Caco-2 (cell line): ENCODE measurements around the gene EBF4. TPM values are rescaled to one million over a fixed set of nuclear protein-coding genes. Genes with fewer than 3 reads are reported as not detected.

ENCODE experiments used
- BruUV-seq: library from RNA; stranded (reverse); fragments of 400-500 nt; replicated peaks from 2 replicates; lab custom pipeline; 2021; lab: Mats Ljungman, UMichigan
- CTCF ChIA-PET: fragments of 300-600 bp; sonication (Branson Sonifier 250); formaldehyde crosslinking; loops from one replicate; lab custom pipeline; 2022; ENCODE audit warnings: antibody characterized with exemption; lab: Charles Lee
- POLR2A ChIA-PET: fragments of 300-600 bp; sonication (Branson Sonifier 250); formaldehyde crosslinking; loops from one replicate; lab custom pipeline; 2022; ENCODE audit warnings: antibody characterized with exemption; lab: Charles Lee
- DNase-seq, 2 experiments: peaks; one replicate each; pipeline versions ENCODE4 v3.0.0 to v3.0.0-alpha.2; 2020 to 2022
- H3K27me3 ChIP-seq: replicated peaks from 2 replicates; pipeline ENCODE4 v1.6.0; 2011; ENCODE audit warnings: low read length; ENCODE audit not compliant: control insufficient read depth, insufficient read depth
- H3K36me3 ChIP-seq: 2 replicates; pipeline ENCODE4 v1.5.1; 2011; ENCODE audit warnings: low read length; ENCODE audit not compliant: control insufficient read depth, insufficient read depth
- H3K4me1 ChIP-seq: fragments of 250-450 bp; sonication (Bioruptor Pico); 2 replicates; pipeline ENCODE4 v1.5.1; 2020; ENCODE audit warnings: mild to moderate bottlenecking
- H3K4me3 ChIP-seq: 2 replicates; pipeline ENCODE4 v1.5.1; 2011; ENCODE audit warnings: low read depth, mild to moderate bottlenecking, control low read depth, low read length
- H3K9me3 ChIP-seq: fragments of 250-450 bp; sonication (Bioruptor Pico); 2 replicates; pipeline ENCODE4 v1.5.1; 2020; ENCODE audit warnings: mild to moderate bottlenecking, moderate library complexity
- H3K27ac Mint-ChIP-seq: one replicate; pipeline ENCODE4 v1.8.0; 2022; ENCODE audit warnings: mixed read lengths; ENCODE audit not compliant: unreplicated experiment
- H3K27me3 Mint-ChIP-seq: one replicate; pipeline ENCODE4 v1.8.0; 2022; ENCODE audit warnings: mixed read lengths; ENCODE audit not compliant: insufficient read depth, unreplicated experiment
- H3K36me3 Mint-ChIP-seq: one replicate; pipeline ENCODE4 v1.8.0; 2022; ENCODE audit warnings: mild to moderate bottlenecking, mixed read lengths; ENCODE audit not compliant: insufficient read depth, unreplicated experiment
- H3K4me1 Mint-ChIP-seq: one replicate; pipeline ENCODE4 v1.8.0; 2022; ENCODE audit warnings: low read depth, mixed read lengths; ENCODE audit not compliant: unreplicated experiment
- H3K4me3 Mint-ChIP-seq: one replicate; pipeline ENCODE4 v1.8.0; 2022; ENCODE audit warnings: mild to moderate bottlenecking, moderate library complexity, mixed read lengths; ENCODE audit not compliant: unreplicated experiment
- H3K9me3 Mint-ChIP-seq: one replicate; pipeline ENCODE4 v1.8.0; 2022; ENCODE audit warnings: mixed read lengths; ENCODE audit not compliant: unreplicated experiment
- intact Hi-C: fragments of 100-400 bp; cut with micrococcal nuclease; formaldehyde crosslinking; loops from one replicate; pipeline ENCODE4 v1.10.0; 2022; ENCODE audit not compliant: unreplicated experiment
- total RNA-seq: library from RNA; stranded (reverse); gene quantifications from 2 replicates; pipeline ENCODE4 v1.2.3, GENCODE V29; 2022
- TF ChIP-seq, protein P1 (sequence below), 2 experiments: fragments of 200-600 bp in 1 of 2; IDR thresholded peaks; 1 replicate in 1 of 2; 2 replicates in 1 of 2; pipeline versions ENCODE4 v1.5.1 to v1.8.0; 2011 to 2022; ENCODE audit warnings: antibody characterized with exemption in 1 of 2, control low read depth in 1 of 2, inconsistent platforms in 1 of 2, low read depth in 1 of 2, low read length in 1 of 2, mild to moderate bottlenecking in 1 of 2, moderate library complexity in 1 of 2; ENCODE audit not compliant: insufficient read depth in 1 of 2, severe bottlenecking in 1 of 2, unreplicated experiment in 1 of 2

Gene EBF4
- total RNA-seq, 1 experiment from 2014 or later, result 7.5 TPM

DNA sequence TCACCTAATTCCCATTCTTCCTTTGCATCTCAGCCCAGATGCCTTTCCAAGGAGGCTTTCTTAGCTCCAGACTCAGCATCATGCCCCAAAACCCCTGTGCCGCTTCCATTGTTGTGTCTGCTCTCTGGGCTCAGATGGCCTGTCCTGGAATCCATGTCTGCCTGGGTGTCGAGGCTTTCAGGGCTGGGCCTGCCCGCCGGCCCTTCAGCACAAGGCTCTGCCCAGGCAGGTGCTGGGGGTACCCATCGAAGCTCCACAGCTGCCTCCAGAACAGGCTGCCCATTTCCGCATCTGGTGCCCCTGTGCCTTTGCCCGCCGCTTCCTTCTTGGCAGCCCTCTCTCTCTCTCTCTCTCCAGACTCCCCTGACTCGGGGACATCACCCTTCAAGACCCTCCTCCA, 106.7 kb downstream of the EBF4 start:
- no TSS peak for BruUV-seq
- no peaks in the 10 kb centered on the region for H3K36me3 Mint-ChIP-seq
- no peak overlapping the region for H3K4me3 Mint-ChIP-seq
- no peak overlapping the region for H3K27ac Mint-ChIP-seq
- DNase-seq, result no peak
- ChIA-PET CTCF (no interaction called here), POLR2A (no interaction called here)
- no peaks in the 10 kb centered on the region for H3K4me1 Mint-ChIP-seq
- Histone ChIP-seq H3K36me3 (no peaks in the 10 kb centered on the region), H3K4me3 (no peak overlapping the region), H3K9me3 (no peaks in the 10 kb centered on the region), H3K27me3 (peaks cover 2% of the 10 kb centered on the region), H3K4me1 (no peaks in the 10 kb centered on the region)
- intact Hi-C loops, result no loop called here
- no peaks in the 10 kb centered on the region for H3K9me3 Mint-ChIP-seq
- peaks cover 12% of the 10 kb centered on the region for H3K27me3 Mint-ChIP-seq
- TF ChIP-seq, protein P1, sequence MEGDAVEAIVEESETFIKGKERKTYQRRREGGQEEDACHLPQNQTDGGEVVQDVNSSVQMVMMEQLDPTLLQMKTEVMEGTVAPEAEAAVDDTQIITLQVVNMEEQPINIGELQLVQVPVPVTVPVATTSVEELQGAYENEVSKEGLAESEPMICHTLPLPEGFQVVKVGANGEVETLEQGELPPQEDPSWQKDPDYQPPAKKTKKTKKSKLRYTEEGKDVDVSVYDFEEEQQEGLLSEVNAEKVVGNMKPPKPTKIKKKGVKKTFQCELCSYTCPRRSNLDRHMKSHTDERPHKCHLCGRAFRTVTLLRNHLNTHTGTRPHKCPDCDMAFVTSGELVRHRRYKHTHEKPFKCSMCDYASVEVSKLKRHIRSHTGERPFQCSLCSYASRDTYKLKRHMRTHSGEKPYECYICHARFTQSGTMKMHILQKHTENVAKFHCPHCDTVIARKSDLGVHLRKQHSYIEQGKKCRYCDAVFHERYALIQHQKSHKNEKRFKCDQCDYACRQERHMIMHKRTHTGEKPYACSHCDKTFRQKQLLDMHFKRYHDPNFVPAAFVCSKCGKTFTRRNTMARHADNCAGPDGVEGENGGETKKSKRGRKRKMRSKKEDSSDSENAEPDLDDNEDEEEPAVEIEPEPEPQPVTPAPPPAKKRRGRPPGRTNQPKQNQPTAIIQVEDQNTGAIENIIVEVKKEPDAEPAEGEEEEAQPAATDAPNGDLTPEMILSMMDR (IDR thresholded peaks at IDR 0.05; ENCODE audit: insufficient read depth in 1 of 2, low read depth in 1 of 2, low read length in 1 of 2, severe bottlenecking in 1 of 2, unreplicated experiment in 1 of 2), result no peak

DNA sequence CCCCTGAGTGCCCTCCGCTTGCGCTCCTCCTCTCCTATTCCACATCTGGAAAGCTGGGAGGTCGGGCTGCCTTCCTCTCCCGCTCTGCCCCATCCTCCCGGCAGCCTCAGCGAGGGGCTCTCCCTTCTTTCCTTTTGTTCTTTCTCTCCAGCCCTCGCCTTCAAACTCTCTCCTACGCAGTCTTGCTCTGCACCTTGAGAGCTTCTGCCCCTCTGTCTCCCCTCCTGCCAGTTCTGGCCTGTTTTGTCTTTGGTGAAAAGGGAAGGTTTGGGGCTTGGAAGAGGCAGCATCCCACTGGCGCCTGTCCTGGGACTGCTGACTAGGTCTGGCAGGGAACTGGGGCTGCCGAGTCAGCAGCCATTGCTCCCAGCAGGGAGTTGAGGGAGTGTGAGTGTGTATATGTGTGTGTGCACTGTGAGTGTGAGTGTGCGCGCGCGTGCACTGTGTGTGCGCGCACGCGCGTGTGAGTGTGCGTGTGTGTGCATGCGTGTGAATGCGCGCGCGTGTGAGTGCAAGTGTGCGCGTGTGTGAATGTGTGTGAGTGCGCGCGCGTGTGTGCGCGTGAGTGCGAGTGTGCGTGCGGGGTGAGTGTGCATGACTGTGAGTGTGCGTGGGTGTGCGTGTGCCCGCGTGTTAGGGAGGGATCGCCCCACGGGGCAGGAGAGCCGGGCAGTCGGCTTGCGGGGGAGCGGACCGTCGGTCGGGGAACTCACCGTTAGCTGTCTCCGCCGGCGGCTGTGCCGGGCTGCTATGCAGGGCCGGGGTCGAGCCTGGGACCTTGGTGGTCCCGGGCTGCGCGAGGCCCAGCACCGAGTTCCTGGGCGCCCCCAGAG, 107.3 kb downstream of the EBF4 start:
- no peaks in the 10 kb centered on the region for H3K36me3 ChIP-seq
- H3K9me3 ChIP-seq, result no peaks in the 10 kb centered on the region
- no peak overlapping the region for H3K4me3 ChIP-seq
- Mint-ChIP-seq H3K27ac (no peak overlapping the region), H3K27me3 (peaks cover 12% of the 10 kb centered on the region), H3K9me3 (no peaks in the 10 kb centered on the region), H3K4me3 (no peak overlapping the region), H3K4me1 (no peaks in the 10 kb centered on the region), H3K36me3 (no peaks in the 10 kb centered on the region)
- DNase-seq, result no peak
- POLR2A ChIA-PET, result no interaction called here
- TF ChIP-seq, protein P1 (IDR thresholded peaks at IDR 0.05; ENCODE audit: insufficient read depth in 1 of 2, low read depth in 1 of 2, low read length in 1 of 2, severe bottlenecking in 1 of 2, unreplicated experiment in 1 of 2), result no peak
- intact Hi-C loops, result no loop called here
- BruUV-seq, result no TSS peak
- H3K27me3 ChIP-seq, result peaks cover 2% of the 10 kb centered on the region
- CTCF ChIA-PET, result no interaction called here
- no peaks in the 10 kb centered on the region for H3K4me1 ChIP-seq

DNA sequence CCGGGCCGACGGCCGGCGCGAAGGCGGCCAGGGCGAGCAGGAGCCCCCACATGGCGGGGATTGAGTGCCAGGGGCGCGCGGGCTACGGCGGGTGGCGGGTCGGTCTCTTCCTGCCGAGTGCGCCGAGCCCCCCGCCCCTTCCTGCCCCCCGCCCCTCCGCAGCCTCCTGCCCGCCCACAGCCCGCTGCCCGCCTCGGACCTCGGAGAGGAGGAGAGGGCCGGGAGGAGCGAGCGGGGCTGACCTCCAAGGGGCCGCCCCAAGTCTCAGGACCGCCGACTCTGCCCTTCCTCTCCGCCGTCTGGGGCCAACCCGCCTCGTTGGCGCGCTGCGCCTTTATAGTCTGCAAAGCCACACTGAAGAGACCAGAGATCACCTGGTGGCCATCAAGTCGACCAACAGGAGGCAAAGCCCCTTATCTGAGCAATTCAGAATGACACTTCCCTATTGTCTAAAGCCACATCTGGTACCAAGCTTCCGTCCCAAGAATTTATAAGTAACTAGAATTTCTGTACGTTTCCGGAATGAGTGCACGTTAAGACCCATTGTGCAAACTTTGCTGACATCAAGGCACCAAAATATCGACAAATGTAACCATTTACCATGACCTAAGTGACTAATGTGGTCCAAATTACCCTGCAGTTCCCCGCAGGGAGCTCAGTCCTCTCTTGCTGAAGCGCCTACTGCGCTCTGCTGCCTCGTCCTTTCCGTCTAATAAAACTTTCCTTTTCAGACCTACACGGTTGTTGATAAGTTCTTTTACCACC, 108.1 kb downstream of the EBF4 start, which contains the start of gene CPXM1:
Gene CPXM1 (minus strand): TSS at position 107 of the 765 bp plus-strand sequence. CDS start 55 bp downstream, at position 52.
- no peaks in the 10 kb centered on the region for H3K4me1 Mint-ChIP-seq
- no peaks in the 10 kb centered on the region for H3K4me1 ChIP-seq
- no peak for DNase-seq
- TF ChIP-seq, protein P1 (IDR thresholded peaks at IDR 0.05; ENCODE audit: insufficient read depth in 1 of 2, low read depth in 1 of 2, low read length in 1 of 2, severe bottlenecking in 1 of 2, unreplicated experiment in 1 of 2), result no peak
- intact Hi-C loops, result no loop called here
- no peaks in the 10 kb centered on the region for H3K9me3 ChIP-seq
- H3K27me3 Mint-ChIP-seq, result peaks cover 12% of the 10 kb centered on the region
- no peak within 1 kb of the TSS for H3K4me3 ChIP-seq
- BruUV-seq, result no TSS peak
- H3K27me3 ChIP-seq, result no peaks in the 10 kb centered on the region
- no peaks in the 10 kb centered on the region for H3K36me3 Mint-ChIP-seq
- no peaks in the 10 kb centered on the region for H3K36me3 ChIP-seq
- H3K4me3 Mint-ChIP-seq, result no peak within 1 kb of the TSS
- ChIA-PET POLR2A (no interaction called here), CTCF (no interaction called here)
- H3K9me3 Mint-ChIP-seq, result no peaks in the 10 kb centered on the region
- no peak within 1 kb of the TSS for H3K27ac Mint-ChIP-seq
